GM18511 (cell line): ENCODE data around the gene EGFR.

Source experiments
- ATAC-seq: cut with Tn5 transposase; IDR thresholded peaks from one replicate; pipeline ENCODE4 v1.9.1; 2021; ENCODE audit warnings: mild to moderate bottlenecking, moderate library complexity; ENCODE audit not compliant: unreplicated experiment

EGFR gene

GRCh38 chr7:55142919-55143600 lies 124.2 kb downstream of the EGFR start:
- ATAC-seq, result no peak

- ATAC-seq, result no peak
Observed at GRCh38 chr7:55144333-55145317, 125.8 kb downstream of the EGFR start.

GRCh38 chr7:55145606-55146005 lies 126.8 kb downstream of the EGFR start:
- ATAC-seq, result no peak

- no peak for ATAC-seq
Observed at GRCh38 chr7:55147101-55147500, 128.3 kb downstream of the EGFR start.

GRCh38 chr7:55147736-55148135 lies 128.9 kb downstream of the EGFR start:
- no peak for ATAC-seq

- ATAC-seq, result no peak
Observed at GRCh38 chr7:55148571-55148970, 129.8 kb downstream of the EGFR start.

- no peak for ATAC-seq
Observed at GRCh38 chr7:55149001-55149400, 130.2 kb downstream of the EGFR start.

GRCh38 chr7:55150166-55150565 lies 131.3 kb downstream of the EGFR start:
- ATAC-seq, result no peak

GRCh38 chr7:55150709-55151451 lies 132.1 kb downstream of the EGFR start:
- no peak for ATAC-seq

- no peak for ATAC-seq
Observed at GRCh38 chr7:55152516-55152915, 133.7 kb downstream of the EGFR start.

GRCh38 chr7:55154096-55154495 lies 135.3 kb downstream of the EGFR start:
- ATAC-seq, result no peak

GRCh38 chr7:55155351-55156117 lies 136.7 kb downstream of the EGFR start:
- ATAC-seq, result no peak

GRCh38 chr7:55156919-55157763 lies 138.3 kb downstream of the EGFR start:
- ATAC-seq, result no peak

- ATAC-seq, result no peak
Observed at GRCh38 chr7:55157764-55158105, 138.9 kb downstream of the EGFR start.

- no peak for ATAC-seq
Observed at GRCh38 chr7:55158541-55159382, 139.9 kb downstream of the EGFR start.

- ATAC-seq, result no peak
Observed at GRCh38 chr7:55160539-55160938, 141.7 kb downstream of the EGFR start.

GRCh38 chr7:55161154-55161687 lies 142.4 kb downstream of the EGFR start:
- ATAC-seq, result no peak

GRCh38 chr7:55162476-55162875 lies 143.7 kb downstream of the EGFR start:
- no peak for ATAC-seq

GRCh38 chr7:55163733-55164132 lies 144.9 kb downstream of the EGFR start:
- ATAC-seq, result no peak
